Ishikawa (cell line): ENCODE measurements around the gene LIN52.

Experiments used
- CEBPB ChIP-seq: IDR thresholded peaks from 2 replicates; pipeline ENCODE4 v1.6.1; 2012
- CREB1 ChIP-seq: IDR thresholded peaks from 2 replicates; pipeline ENCODE4 v1.6.1; 2012; ENCODE audit warnings: low read depth
- EGR1 ChIP-seq: IDR thresholded peaks from 2 replicates; pipeline ENCODE4 v1.6.1; 2012
- EP300 ChIP-seq: IDR thresholded peaks from 2 replicates; pipeline ENCODE4 v1.6.1; 2012; ENCODE audit warnings: borderline replicate concordance
- FOXM1 ChIP-seq: IDR thresholded peaks from 2 replicates; pipeline ENCODE4 v1.6.1; 2012; ENCODE audit warnings: low read depth, borderline replicate concordance
- NFIC ChIP-seq: IDR thresholded peaks from 2 replicates; pipeline ENCODE4 v1.6.1; 2012
- RAD21 ChIP-seq: IDR thresholded peaks from 2 replicates; pipeline ENCODE4 v1.6.1; 2012; ENCODE audit warnings: low read depth
- REST ChIP-seq: IDR thresholded peaks from 2 replicates; pipeline ENCODE4 v1.6.1; 2012; ENCODE audit warnings: low read depth, mild to moderate bottlenecking
- TAF1 ChIP-seq: IDR thresholded peaks from 2 replicates; pipeline ENCODE4 v1.6.1; 2012; ENCODE audit warnings: low read depth, mild to moderate bottlenecking
- TCF12 ChIP-seq: IDR thresholded peaks from 2 replicates; pipeline ENCODE4 v1.6.1; 2012; ENCODE audit warnings: low read depth
- TEAD4 ChIP-seq: IDR thresholded peaks from 2 replicates; pipeline ENCODE4 v1.6.1; 2012
- YY1 ChIP-seq: IDR thresholded peaks from 2 replicates; pipeline ENCODE4 v1.6.1; 2012; ENCODE audit warnings: low read depth
- ZBTB7A ChIP-seq: IDR thresholded peaks from 2 replicates; pipeline ENCODE4 v1.6.1; 2012; ENCODE audit warnings: low read depth
- TF ChIP-seq, protein P1 (sequence below): IDR thresholded peaks from 2 replicates; pipeline ENCODE4 v1.6.1; 2012
- TF ChIP-seq, protein P2 (sequence below): IDR thresholded peaks from 2 replicates; pipeline ENCODE4 v1.6.1; 2012

LIN52 gene

DNA sequence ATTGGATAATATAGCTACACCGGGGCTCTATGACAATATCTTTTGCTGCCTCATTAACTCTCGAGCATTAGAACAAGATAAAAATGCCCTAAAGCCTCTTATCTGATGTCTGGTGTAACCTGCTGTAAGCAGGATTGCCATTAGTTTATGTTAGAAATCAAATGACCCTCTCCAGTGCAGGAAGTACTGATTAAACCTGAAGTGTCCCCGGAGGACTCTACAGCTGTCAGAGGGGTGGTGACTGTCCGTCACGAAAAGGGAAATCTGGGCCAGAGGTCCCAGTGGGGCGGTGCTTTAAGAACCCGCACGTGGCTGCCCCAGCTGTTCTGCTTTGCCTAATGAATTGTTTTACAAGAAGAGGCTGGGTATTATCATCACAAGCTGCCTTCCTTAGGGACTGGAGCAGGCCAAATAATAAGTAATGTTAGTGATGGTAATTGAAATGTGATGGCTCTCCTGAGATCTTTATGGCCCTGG, 55.7 kb downstream of the LIN52 start:
- no peak for TF ChIP-seq TCF12
- no peak for TF ChIP-seq EP300
- TF ChIP-seq, protein P1, sequence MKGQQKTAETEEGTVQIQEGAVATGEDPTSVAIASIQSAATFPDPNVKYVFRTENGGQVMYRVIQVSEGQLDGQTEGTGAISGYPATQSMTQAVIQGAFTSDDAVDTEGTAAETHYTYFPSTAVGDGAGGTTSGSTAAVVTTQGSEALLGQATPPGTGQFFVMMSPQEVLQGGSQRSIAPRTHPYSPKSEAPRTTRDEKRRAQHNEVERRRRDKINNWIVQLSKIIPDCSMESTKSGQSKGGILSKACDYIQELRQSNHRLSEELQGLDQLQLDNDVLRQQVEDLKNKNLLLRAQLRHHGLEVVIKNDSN: no peak
- TF ChIP-seq FOXM1: no peak
- no peak for TF ChIP-seq TAF1
- no peak for TF ChIP-seq TEAD4
- TF ChIP-seq CEBPB: no peak
- TF ChIP-seq CREB1: no peak
- TF ChIP-seq, protein P2, sequence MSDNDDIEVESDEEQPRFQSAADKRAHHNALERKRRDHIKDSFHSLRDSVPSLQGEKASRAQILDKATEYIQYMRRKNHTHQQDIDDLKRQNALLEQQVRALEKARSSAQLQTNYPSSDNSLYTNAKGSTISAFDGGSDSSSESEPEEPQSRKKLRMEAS: no peak
- TF ChIP-seq EGR1: no peak
- TF ChIP-seq ZBTB7A: no peak
- TF ChIP-seq NFIC: no peak
- no peak for TF ChIP-seq REST

- TF ChIP-seq TEAD4: no peak
- peak; percentile 39; the same call in 1 of the 2 replicates for TF ChIP-seq CEBPB
- no peak for TF ChIP-seq ZBTB7A
- TF ChIP-seq, protein P1: no peak
These were observed 56.9 kb downstream of the LIN52 start for GRCh38 chr14:74141703-74142102.

DNA sequence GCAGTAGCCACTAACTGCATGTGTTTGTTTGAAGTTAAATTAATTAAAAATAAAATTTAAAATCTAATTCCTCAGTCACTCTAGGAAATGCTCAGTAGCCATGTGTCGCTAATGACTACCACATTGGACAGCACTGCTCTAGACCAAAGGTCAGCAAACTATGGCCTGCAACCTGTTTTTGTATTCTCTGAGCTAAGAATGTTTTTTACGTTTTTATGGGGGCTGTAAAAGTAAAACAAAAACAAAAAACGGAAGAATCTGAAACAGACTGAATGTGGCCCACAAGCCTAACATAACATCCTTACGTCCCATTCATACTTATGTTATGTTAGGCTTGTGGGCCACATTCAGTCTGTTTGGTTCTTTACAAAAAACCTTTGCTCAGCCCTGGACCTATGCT, 57.8 kb downstream of the LIN52 start:
- TF ChIP-seq, protein P2: no peak
- no peak for TF ChIP-seq ZBTB7A
- no peak for TF ChIP-seq CREB1
- TF ChIP-seq YY1: no peak
- no peak for TF ChIP-seq TAF1
- TF ChIP-seq FOXM1: no peak
- no peak for TF ChIP-seq NFIC
- TF ChIP-seq CEBPB: no peak
- no peak for TF ChIP-seq TCF12
- no peak for TF ChIP-seq REST
- no peak for TF ChIP-seq EGR1

GRCh38 chr14:74144789-74145188, 60.0 kb downstream of the LIN52 start:
- TF ChIP-seq CREB1: no peak
- TF ChIP-seq CEBPB: no peak
- TF ChIP-seq, protein P2: no peak
- TF ChIP-seq EGR1: no peak
- TF ChIP-seq EP300: no peak
- TF ChIP-seq ZBTB7A: no peak
- TF ChIP-seq, protein P1: no peak
- no peak for TF ChIP-seq TCF12
- no peak for TF ChIP-seq YY1
- TF ChIP-seq NFIC: no peak
- no peak for TF ChIP-seq FOXM1
- no peak for TF ChIP-seq REST
- no peak for TF ChIP-seq TAF1
- TF ChIP-seq RAD21: no peak
- TF ChIP-seq TEAD4: no peak
